Adipose tissue (tissue), 3 donors: ENCODE results near the gene KRTAP6-3. TPM values are rescaled to one million over a fixed set of nuclear protein-coding genes. Genes with fewer than 3 reads are reported as not detected.

Experiments used
- H3K27ac ChIP-seq: one replicate; pipeline ENCODE4 v1.5.1; 2013; ENCODE audit warnings: low read depth, low read length
- WGBS, 3 donors: extraction: QIAGEN DNeasy Blood & Tissue Kit; methylation state at CpG; one replicate each; pipeline ENCODE4 v1.1.7; 2013; 5-methylcytosine and 5-hydroxymethylcytosine counted together
- polyA plus RNA-seq, 3 donors: library from polyadenylated mRNA; stranded (reverse); fragments of 200-250 nt; gene quantifications; one replicate each; pipeline ENCODE4 v1.2.3, GENCODE V29; 2013
- donor health status: healthy with polysubstance abuse.
- donor health status: Bipolar disorder and iron deficiency.
- donor health status: healthy.

The KRTAP6-3 gene
- not detected for polyA plus RNA-seq

- 89 to 94% (median 92%) methylated on average over 4 of the region's 4 CpGs for WGBS, 3 donors
- H3K27ac ChIP-seq, result no peak within 1 kb of the TSS
Observed at GRCh38 chr21:30592140-30592539, at the start of gene KRTAP6-3. Gene KRTAP6-3 (plus strand): TSS chr21:30592440. CDS start chr21:30592446, 6 bp downstream.

- 76 to 80% (median 79%) methylated on average over 1 of the region's 1 CpG for WGBS, 3 donors
- no peak overlapping the region for H3K27ac ChIP-seq
Observed at GRCh38 chr21:30552782-30553181, 39.5 kb upstream of the KRTAP6-3 start.

GRCh38 chr21:30555095-30555494 lies 37.1 kb upstream of the KRTAP6-3 start:
- H3K27ac ChIP-seq, result no peak overlapping the region

GRCh38 chr21:30561264-30561895 lies 30.9 kb upstream of the KRTAP6-3 start, which contains the start of gene KRTAP19-7:
Gene KRTAP19-7 (minus strand): TSS chr21:30561314. CDS start chr21:30561289, 25 bp downstream.
- WGBS, 3 donors, result 60 to 83% (median 63%) methylated on average over 2 of the region's 2 CpGs
- H3K27ac ChIP-seq, result no peak within 1 kb of the TSS

More at GRCh38 chr21:30555095-30555494, 37.1 kb upstream of the KRTAP6-3 start:
- WGBS, 3 donors, result 61 to 92% (median 83%) methylated on average over 2 of the region's 2 CpGs

GRCh38 chr21:30561957-30562356 lies 30.3 kb upstream of the KRTAP6-3 start:
- WGBS, 3 donors, result 79 to 81% (median 81%) methylated on average over 2 of the region's 2 CpGs
- H3K27ac ChIP-seq, result no peak overlapping the region

- 70 to 77% (median 73%) methylated on average over 6 of the region's 6 CpGs for WGBS, 3 donors
- no peak overlapping the region for H3K27ac ChIP-seq
Observed at GRCh38 chr21:30563072-30563471, 29.2 kb upstream of the KRTAP6-3 start.

GRCh38 chr21:30563630-30564029 lies 28.6 kb upstream of the KRTAP6-3 start:
- WGBS, 3 donors, result 82 to 89% (median 85%) methylated on average over 2 of the region's 2 CpGs
- no peak overlapping the region for H3K27ac ChIP-seq

- no peak overlapping the region for H3K27ac ChIP-seq
Observed at GRCh38 chr21:30567617-30568016, 24.6 kb upstream of the KRTAP6-3 start.

GRCh38 chr21:30577766-30578165 lies 14.5 kb upstream of the KRTAP6-3 start:
- H3K27ac ChIP-seq, result no peak overlapping the region

- WGBS, 3 donors, result 42 to 54% (median 52%) methylated on average over 1 of the region's 1 CpG
- no peak overlapping the region for H3K27ac ChIP-seq
Observed at GRCh38 chr21:30579346-30579745, 12.9 kb upstream of the KRTAP6-3 start.

- no peak overlapping the region for H3K27ac ChIP-seq
- 59 to 65% (median 62%) methylated on average over 3 of the region's 3 CpGs for WGBS, 3 donors
Observed at GRCh38 chr21:30580132-30580531, 12.1 kb upstream of the KRTAP6-3 start.

GRCh38 chr21:30582870-30583269 lies 9.4 kb upstream of the KRTAP6-3 start:
- no peak overlapping the region for H3K27ac ChIP-seq
- WGBS, 3 donors, result 31 to 87% (median 83%) methylated on average over 1 of the region's 1 CpG

GRCh38 chr21:30590297-30590696 lies 1.9 kb upstream of the KRTAP6-3 start, which contains the start of gene KRTAP22-2:
Gene KRTAP22-2 (minus strand): TSS chr21:30590397.
- no peak within 1 kb of the TSS for H3K27ac ChIP-seq

- 92 to 96% (median 96%) methylated on average over 6 of the region's 6 CpGs for WGBS, 3 donors
Observed at GRCh38 chr21:30598802-30599201, 6.6 kb downstream of the KRTAP6-3 start, which contains the start of gene KRTAP6-2. Gene KRTAP6-2 (minus strand): TSS chr21:30598902. CDS start chr21:30598874, 28 bp downstream.

GRCh38 chr21:30600787-30601186 lies 8.5 kb downstream of the KRTAP6-3 start, which contains the start of gene KRTAP22-1:
Gene KRTAP22-1 (plus strand): TSS chr21:30601087.
- no peak within 1 kb of the TSS for H3K27ac ChIP-seq
- WGBS, 3 donors, result 48 to 76% (median 50%) methylated on average over 1 of the region's 1 CpG

More at GRCh38 chr21:30598802-30599201, 6.6 kb downstream of the KRTAP6-3 start, which contains the start of gene KRTAP6-2:
- no peak within 1 kb of the TSS for H3K27ac ChIP-seq

- no peak overlapping the region for H3K27ac ChIP-seq
- 87 to 90% (median 87%) methylated on average over 2 of the region's 2 CpGs for WGBS, 3 donors
Observed at GRCh38 chr21:30605968-30606367, 13.7 kb downstream of the KRTAP6-3 start.

- H3K27ac ChIP-seq, result no peak overlapping the region
- WGBS, 3 donors, result 68 to 90% (median 85%) methylated on average over 2 of the region's 2 CpGs
Observed at GRCh38 chr21:30612132-30612531, 19.9 kb downstream of the KRTAP6-3 start.

GRCh38 chr21:30613836-30614235 lies 21.6 kb downstream of the KRTAP6-3 start, which contains the start of gene KRTAP6-1:
Gene KRTAP6-1 (minus strand): TSS chr21:30613930. CDS start chr21:30613904, 26 bp downstream.
- WGBS, 3 donors, result 62 to 79% (median 74%) methylated on average over 2 of the region's 2 CpGs
- no peak within 1 kb of the TSS for H3K27ac ChIP-seq

GRCh38 chr21:30615199-30615598 lies 23.0 kb downstream of the KRTAP6-3 start:
- H3K27ac ChIP-seq, result no peak overlapping the region

- no peak within 1 kb of the TSS for H3K27ac ChIP-seq
- WGBS, 3 donors, result 90 to 95% (median 92%) methylated on average over 2 of the region's 2 CpGs
Observed at GRCh38 chr21:30616125-30616524, 23.9 kb downstream of the KRTAP6-3 start, which contains the start of gene KRTAP20-1. Gene KRTAP20-1 (plus strand): TSS chr21:30616425. CDS start chr21:30616455, 30 bp downstream.
